Posterior vena cava (tissue), 2 donors: Measurements from ENCODE around the gene C3. TPM values are rescaled to one million over a fixed set of nuclear protein-coding genes. Genes with fewer than 3 reads are reported as not detected.
A peak's percentile ranks its signal among the peaks of the same experiment; 100 is the strongest.
"Not testable (repeated sequence)": the region's sequence is repeated elsewhere in the genome, so short reads cannot be mapped to it uniquely, and the experiment has no call there.

Experiments used
- DNase-seq: peaks from one replicate; pipeline ENCODE4 v3.0.0-alpha.2; 2020; ENCODE audit warnings: low spot score
- intact Hi-C, 2 donors: fragments of 100-400 bp; cut with DNase I; formaldehyde crosslinking; loops; one replicate each; pipeline versions ENCODE4 v1.14.1 to v1.14.2; 2022 to 2023
- long read RNA-seq, 2 donors: library from polyadenylated mRNA; unstranded; transcript quantifications; one replicate each; pipeline ENCODE4 v2.0.0, GENCODE V29; 2020 to 2021
- total RNA-seq, 2 donors: library from RNA; stranded (reverse); fragmentation: NEBNext Ultra II Directional; extraction: Animal tissue kit (Norgen Biotek cat#: 25700); gene quantifications; one replicate each; pipeline ENCODE4 v1.2.1, GENCODE V29; 2021
- donor health status: DM: yes; HTN: yes; CAD: no.
- donor health status: DM: yes; HTN: yes; CAD: no.

The C3 gene
- total RNA-seq: 1,000 to 10,000 TPM in 1 of 2 donors, 100 to 1,000 TPM in 1; 929 to 2,763 TPM
- long read RNA-seq, donor 1, full-length matches to known transcripts: 48 of 443 reads
- long read RNA-seq, donor 1, partial matches to known transcripts: 379 of 443 reads
- long read RNA-seq, donor 1, other reads (novel, unspliced or antisense): 16 of 443 reads
- long read RNA-seq, donor 2, transcript C3-212 (8 exons, 1,992 nt): major isoform, 14 of 235 reads
- long read RNA-seq, donor 2, partial matches to known transcripts: 215 of 235 reads
- long read RNA-seq, donor 2, other reads (novel, unspliced or antisense): 6 of 235 reads

GRCh38 chr19:6720369-6721137 is at the start of gene C3:
TSS of gene C3 (minus strand) at chr19:6720650. CDS start at chr19:6720589, 61 bp downstream.
- peak; percentile 87 for DNase-seq
- intact Hi-C loops: no loop called here

- intact Hi-C loops: no loop called here
- DNase-seq: no peak
Observed at GRCh38 chr19:6769006-6769619, 48.7 kb upstream of the C3 start.

- intact Hi-C loops: no loop called here
Observed at GRCh38 chr19:6768236-6768785, 47.9 kb upstream of the C3 start.

GRCh38 chr19:6767357-6768235 is 47.1 kb upstream of the C3 start, which contains the start of gene SH2D3A:
TSS of gene SH2D3A (minus strand) at chr19:6767435. CDS start at chr19:6763748, 3,687 bp downstream.
- peak; percentile 87 for DNase-seq
- intact Hi-C loops: no loop called here

More at GRCh38 chr19:6768236-6768785, 47.9 kb upstream of the C3 start:
- DNase-seq: no peak

- intact Hi-C loops: no loop called here
- no peak for DNase-seq
Observed at GRCh38 chr19:6767081-6767356, 46.6 kb upstream of the C3 start.

GRCh38 chr19:6766357-6767080 is 46.1 kb upstream of the C3 start:
- intact Hi-C loops: no loop called here
- DNase-seq: no peak

- no peak for DNase-seq
- intact Hi-C loops: no loop called here
Observed at GRCh38 chr19:6765738-6766356, 45.4 kb upstream of the C3 start.

- intact Hi-C loops, DNase-seq: not testable (repeated sequence)
Observed at GRCh38 chr19:6762253-6762797, 41.9 kb upstream of the C3 start.

GRCh38 chr19:6761053-6761676 is 40.7 kb upstream of the C3 start:
- intact Hi-C loops: no loop called here
- DNase-seq: no peak

- no peak for DNase-seq
- intact Hi-C loops: no loop called here
Observed at GRCh38 chr19:6760606-6761005, 40.2 kb upstream of the C3 start.

GRCh38 chr19:6754653-6755463 is 34.4 kb upstream of the C3 start:
- intact Hi-C loops: no loop called here

GRCh38 chr19:6754136-6754535 is 33.7 kb upstream of the C3 start:
- intact Hi-C loops: no loop called here
- DNase-seq: no peak

More at GRCh38 chr19:6754653-6755463, 34.4 kb upstream of the C3 start:
- DNase-seq: no peak

- intact Hi-C loops: no loop called here
- DNase-seq: peak; percentile 95
Observed at GRCh38 chr19:6753178-6754031, 33.0 kb upstream of the C3 start.

- DNase-seq: no peak
- intact Hi-C loops: no loop called here
Observed at GRCh38 chr19:6752256-6753177, 32.1 kb upstream of the C3 start.

- intact Hi-C loops: no loop called here
- DNase-seq: no peak
Observed at GRCh38 chr19:6751189-6751588, 30.7 kb upstream of the C3 start.
